Psoas muscle (tissue), 8 donors: ENCODE data around the gene FGD4. TPM values are rescaled to one million over a fixed set of nuclear protein-coding genes. Genes with fewer than 3 reads are reported as not detected.

ENCODE experiments used
- ATAC-seq, 4 donors: fragments of 200-7000 bp; cut with Tn5 transposase; one replicate each; pipeline ENCODE4 v1.9.1; 2020; ENCODE audit warnings: moderate library complexity in 3 of 4, mild to moderate bottlenecking in 2 of 4
- DNase-seq, 2 donors: peaks; one replicate each; pipeline ENCODE4 v3.0.0-alpha.2; 2020
- H3K27ac ChIP-seq: fragments of 200-600 bp; one replicate; pipeline ENCODE4 v1.8.0; 2022
- H3K27me3 ChIP-seq, 3 donors: fragments of 200-600 bp in 1 of 3; one replicate each; pipeline versions ENCODE4 v1.6.1 to v1.8.0; 2013 to 2022; ENCODE audit warnings: low read length in 2 of 3, mild to moderate bottlenecking in 2 of 3, moderate library complexity in 1 of 3; ENCODE audit not compliant: insufficient read depth in 3 of 3
- H3K36me3 ChIP-seq, 2 donors: fragments of 200-600 bp in 1 of 2; one replicate each; pipeline versions ENCODE4 v1.6.1 to v1.8.0; 2013 to 2022; ENCODE audit warnings: low read depth in 1 of 2, mild to moderate bottlenecking in 1 of 2, moderate library complexity in 1 of 2; ENCODE audit not compliant: insufficient read depth in 1 of 2
- H3K4me1 ChIP-seq: fragments of 200-600 bp; one replicate; pipeline ENCODE4 v1.8.0; 2022
- H3K4me3 ChIP-seq: fragments of 200-600 bp; one replicate; pipeline ENCODE4 v1.8.0; 2022; ENCODE audit warnings: mild to moderate bottlenecking
- H3K9me3 ChIP-seq: fragments of 200-600 bp; one replicate; pipeline ENCODE4 v1.8.0; 2022
- CTCF ChIP-seq: fragments of 200-600 bp; IDR thresholded peaks from one replicate; pipeline ENCODE4 v1.8.0; 2022; ENCODE audit warnings: antibody characterized with exemption
- WGBS, 3 donors: extraction: QIAGEN DNeasy Blood & Tissue Kit; methylation state at CpG; one replicate each; pipeline versions ENCODE4 v1.1.6 to v1.1.7; 2013; 5-methylcytosine and 5-hydroxymethylcytosine counted together
- intact Hi-C, 2 donors: fragments of 100-400 bp; cut with DNase I; formaldehyde crosslinking; loops; one replicate each; pipeline versions ENCODE4 v1.11.0 to v1.14.2; 2022
- polyA plus RNA-seq, 3 donors: library from polyadenylated mRNA; stranded (reverse); fragments of 200-250 nt; gene quantifications; one replicate each; pipeline ENCODE4 v1.2.3, GENCODE V29; 2013
- total RNA-seq, 4 donors: library from RNA; stranded (reverse); fragmentation: NEBNext Ultra II Directional in 2 of 4; extraction: Animal tissue kit (Norgen Biotek cat#: 25700) in 2 of 4; gene quantifications; one replicate each; pipeline versions ENCODE4 v1.2.1 to v1.2.4, GENCODE V29; 2021 to 2023
- donor health status: healthy with polysubstance abuse.
- donor health status: DM: no; HTN: no; CAD: no; lungs with moderate emphysema.
- donor health status: Bipolar disorder and iron deficiency.
- donor health status: healthy.
- donor health status: DM: yes; HTN: yes; CAD: no.
- donor health status: DM: no; HTN: no; CAD: no.
- donor health status: DM: no; HTN: no; CAD: no.
- donor health status: DM: yes; HTN: yes; CAD: no.

FGD4 gene
- total and polyA plus RNA-seq, 7 donors = 1.1 to 20.8 (median 14.9) TPM

- DNase-seq (no peak), ATAC-seq (no peak)
- H3K27ac ChIP-seq = no peak overlapping the region
- no peaks in the 10 kb centered on the region for H3K27me3 ChIP-seq
- H3K4me3 ChIP-seq = no peak overlapping the region
- no peaks in the 10 kb centered on the region for H3K9me3 ChIP-seq
- 92 to 100% (median 94%) methylated on average over 1 of the region's 1 CpG for WGBS, 3 donors
- TF ChIP-seq CTCF = no peak
- intact Hi-C loops = no loop called here
- H3K4me1 ChIP-seq = peaks cover 6% of the 10 kb centered on the region
- H3K36me3 ChIP-seq = no peaks in the 10 kb centered on the region
Observed at GRCh38 chr12:32686340-32686739, 287.0 kb downstream of the FGD4 start.

- Histone ChIP-seq H3K27me3 (no peaks in the 10 kb centered on the region), H3K4me3 (no peak overlapping the region), H3K27ac (no peak overlapping the region), H3K36me3 (no peaks in the 10 kb centered on the region), H3K4me1 (peaks cover 18% of the 10 kb centered on the region), H3K9me3 (no peaks in the 10 kb centered on the region)
- intact Hi-C loops = no loop called here
- DNase-seq (no peak), ATAC-seq (no peak)
- TF ChIP-seq CTCF = no peak
Observed at GRCh38 chr12:32688786-32689185, 289.4 kb downstream of the FGD4 start.

- ATAC-seq = no peak
- intact Hi-C loops = no loop called here
- DNase-seq = no peak
- Histone ChIP-seq H3K36me3 (no peaks in the 10 kb centered on the region), H3K4me1 (peaks cover 21% of the 10 kb centered on the region), H3K27ac (no peak overlapping the region), H3K4me3 (no peak overlapping the region), H3K9me3 (no peaks in the 10 kb centered on the region), H3K27me3 (no peaks in the 10 kb centered on the region)
- TF ChIP-seq CTCF = no peak
- 90 to 97% (median 97%) methylated on average over 8 of the region's 8 CpGs for WGBS, 3 donors
Observed at GRCh38 chr12:32690927-32691326, 291.6 kb downstream of the FGD4 start.

GRCh38 chr12:32692358-32692757 lies 293.0 kb downstream of the FGD4 start:
- no peak for DNase-seq
- peak in 1 of 4 donors; percentile 24 for ATAC-seq
- 34 to 48% (median 36%) methylated on average over 1 of the region's 1 CpG for WGBS, 3 donors
- Histone ChIP-seq H3K4me1 (peaks cover 21% of the 10 kb centered on the region), H3K9me3 (no peaks in the 10 kb centered on the region), H3K4me3 (no peak overlapping the region), H3K27ac (no peak overlapping the region), H3K27me3 (no peaks in the 10 kb centered on the region), H3K36me3 (no peaks in the 10 kb centered on the region)
- TF ChIP-seq CTCF = no peak
- intact Hi-C loops = no loop called here

- Histone ChIP-seq H3K4me3 (no peak overlapping the region), H3K27ac (no peak overlapping the region), H3K4me1 (peaks cover 21% of the 10 kb centered on the region), H3K27me3 (no peaks in the 10 kb centered on the region), H3K36me3 (no peaks in the 10 kb centered on the region), H3K9me3 (no peaks in the 10 kb centered on the region)
- intact Hi-C loops = no loop called here
- 88 to 92% (median 88%) methylated on average over 1 of the region's 1 CpG for WGBS, 3 donors
- no peak for TF ChIP-seq CTCF
- ATAC-seq = no peak
- no peak for DNase-seq
Observed at GRCh38 chr12:32693036-32693435, 293.7 kb downstream of the FGD4 start.
